Keratinocyte (primary cell): Measurements from ENCODE around the gene PRPF40B. TPM values are rescaled to one million over a fixed set of nuclear protein-coding genes. Genes with fewer than 3 reads are reported as not detected.

Experiments used
- DNase-seq: peaks from one replicate; pipeline ENCODE4 v3.0.0-alpha.2; 2011; ENCODE audit warnings: low read depth, missing footprints, low spot score
- FAIRE-seq: peaks from 2 replicates; lab custom pipeline; 2011; peaks lifted over from hg19 to GRCh38; lab: Jason Lieb, UNC
- H2AFZ ChIP-seq: 2 replicates; pipeline ENCODE4 v1.6.0; 2012; ENCODE audit warnings: low read length, control low read depth, inconsistent platforms; ENCODE audit not compliant: control insufficient read depth
- H3K27ac ChIP-seq: 2 replicates; pipeline ENCODE4 v1.5.1; 2011; ENCODE audit warnings: low read length; ENCODE audit not compliant: control insufficient read depth, insufficient read depth
- H3K27me3 ChIP-seq: 3 replicates; pipeline ENCODE4 v1.6.0; 2011; ENCODE audit warnings: low read length; ENCODE audit not compliant: control insufficient read depth, insufficient read depth; ENCODE audit errors: extremely low read depth
- H3K36me3 ChIP-seq, 2 experiments: 2 replicates in 1 of 2; 3 replicates in 1 of 2; pipeline ENCODE4 v1.5.1; 2011; ENCODE audit warnings: low read length in 2 of 2, mild to moderate bottlenecking in 1 of 2; ENCODE audit not compliant: control insufficient read depth in 2 of 2, insufficient read depth in 2 of 2; ENCODE audit errors: extremely low read depth in 1 of 2
- H3K4me1 ChIP-seq: 3 replicates; pipeline ENCODE4 v1.5.1; 2011; ENCODE audit warnings: low read length; ENCODE audit not compliant: control insufficient read depth, insufficient read depth; ENCODE audit errors: extremely low read depth
- H3K4me2 ChIP-seq: 3 replicates; pipeline ENCODE4 v1.6.0; 2011; ENCODE audit warnings: low read depth, low read length; ENCODE audit not compliant: control insufficient read depth, insufficient read depth; ENCODE audit errors: extremely low read depth
- H3K4me3 ChIP-seq, 3 experiments: fragments of 200-600 bp in 1 of 3; sonication (generic) in 1 of 3; 2 replicates in 2 of 3; 3 replicates in 1 of 3; pipeline ENCODE4 v1.5.1; 2011 to 2016; ENCODE audit warnings: low read length in 3 of 3, mild to moderate bottlenecking in 3 of 3, control low read depth in 2 of 3, inconsistent platforms in 1 of 3, low read depth in 1 of 3, mixed read lengths in 1 of 3, mixed run types in 1 of 3, moderate library complexity in 1 of 3; ENCODE audit not compliant: control insufficient read depth in 2 of 3, insufficient read depth in 2 of 3; ENCODE audit errors: extremely low read depth in 1 of 3
- H3K79me2 ChIP-seq: 2 replicates; pipeline ENCODE4 v1.6.0; 2012; ENCODE audit warnings: low read length; ENCODE audit not compliant: control insufficient read depth, insufficient read depth
- H3K9ac ChIP-seq: 3 replicates; pipeline ENCODE4 v1.6.0; 2011; ENCODE audit warnings: low read length; ENCODE audit not compliant: control insufficient read depth, insufficient read depth; ENCODE audit errors: extremely low read depth
- H3K9me1 ChIP-seq: 3 replicates; pipeline ENCODE4 v1.6.0; 2011; ENCODE audit warnings: low read length; ENCODE audit not compliant: control insufficient read depth, insufficient read depth; ENCODE audit errors: extremely low read depth
- H3K9me3 ChIP-seq: 2 replicates; pipeline ENCODE4 v1.5.1; 2012; ENCODE audit warnings: low read depth, low read length; ENCODE audit not compliant: control insufficient read depth
- H4K20me1 ChIP-seq: 3 replicates; pipeline ENCODE4 v1.6.0; 2011; ENCODE audit warnings: low read length; ENCODE audit not compliant: control insufficient read depth, insufficient read depth; ENCODE audit errors: extremely low read depth
- CTCF ChIP-seq, 3 experiments: IDR thresholded peaks in 1 of 3; conservative IDR thresholded peaks in 1 of 3; optimal IDR thresholded peaks in 1 of 3; 2 replicates in 2 of 3; 3 replicates in 1 of 3; pipeline versions ENCODE3 to v1.5.1; 2011; ENCODE audit warnings: low read length in 3 of 3, mild to moderate bottlenecking in 3 of 3, moderate library complexity in 2 of 3, control low read depth in 1 of 3, inconsistent platforms in 1 of 3; ENCODE audit not compliant: insufficient read depth in 2 of 3; ENCODE audit errors: extremely low read depth in 1 of 3
- EZH2 ChIP-seq: IDR thresholded peaks from one replicate; pipeline ENCODE4 v1.6.1; 2012; ENCODE audit warnings: inconsistent platforms, mild to moderate bottlenecking, low read length, moderate library complexity
- dilution Hi-C: fragments of 300-500 bp; cut with MboI; formaldehyde crosslinking; loops from one replicate; pipeline ENCODE4 v1.7.0; 2020; ENCODE audit warnings: low sequenced_read_pairs; ENCODE audit not compliant: extremely low pct_ligation_motif_present
- polyA plus RNA-seq, 5 experiments: library from polyadenylated mRNA; depleted of rRNA in 3 of 5; stranded (reverse) in 3 of 5; stranded (forward) in 1 of 5; unstranded in 1 of 5; fragments of >200 nt; gene quantifications; 1 replicate in 1 of 5; 2 replicates in 3 of 5; 3 replicates in 1 of 5; pipeline versions ENCODE4 v1.2.1 to v1.2.3, GENCODE V29; 2011 to 2012; ENCODE audit warnings: missing spikeins in 2 of 5, low read depth in 1 of 5, low replicate concordance in 1 of 5

The PRPF40B gene
- polyA plus RNA-seq, 1 donor (not counting 4 experiments of a cell fraction or from before 2014, with no cell fraction given) = 12.7 TPM

DNA sequence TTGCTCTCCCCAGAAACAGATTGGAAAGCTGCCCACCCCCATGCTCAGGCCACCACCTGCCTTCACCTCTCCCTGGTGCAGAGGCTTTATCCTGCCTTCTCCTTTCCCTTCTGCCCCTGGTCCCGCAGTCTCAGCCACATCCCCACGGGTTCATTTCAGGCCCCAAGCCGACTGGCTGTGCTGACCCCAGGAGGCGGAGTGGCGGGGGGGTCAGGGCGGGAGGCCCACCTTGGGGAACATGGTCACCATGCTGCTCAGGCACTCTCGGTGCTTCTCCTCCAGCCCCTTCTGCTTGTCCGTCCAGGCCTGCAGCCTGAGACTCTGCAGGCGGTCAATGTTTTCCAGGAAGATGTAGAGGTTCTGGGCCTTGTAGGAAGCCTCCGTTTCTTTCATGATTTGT is 24.8 kb upstream of the PRPF40B start:
- TF ChIP-seq CTCF (optimal IDR thresholded peaks at IDR 0.05 in 1 of 3, IDR thresholded peaks at IDR 0.05 in 1 of 3, conservative IDR thresholded peaks at IDR 0.05 in 1 of 3; ENCODE audit: extremely low read depth in 1 of 3, insufficient read depth in 2 of 3, low read length in 3 of 3) (no peak), EZH2 (no peak)
- H3K79me2 ChIP-seq = no peaks in the 10 kb centered on the region
- H3K4me2 ChIP-seq = no peak overlapping the region
- FAIRE-seq = no peak
- no peak for DNase-seq
- H2AFZ ChIP-seq = no peak overlapping the region
- H3K4me1 ChIP-seq = no peaks in the 10 kb centered on the region
- no peak overlapping the region for H3K4me3 ChIP-seq
- H3K27me3 ChIP-seq = no peaks in the 10 kb centered on the region
- H4K20me1 ChIP-seq = no peaks in the 10 kb centered on the region
- H3K9me1 ChIP-seq = no peaks in the 10 kb centered on the region
- H3K36me3 ChIP-seq = peaks cover 0 to 3% of the 10 kb centered on the region in 2 experiments
- dilution Hi-C loops = no loop called here
- H3K9me3 ChIP-seq = no peaks in the 10 kb centered on the region
- H3K9ac ChIP-seq = no peak overlapping the region
- H3K27ac ChIP-seq = no peak overlapping the region

DNA sequence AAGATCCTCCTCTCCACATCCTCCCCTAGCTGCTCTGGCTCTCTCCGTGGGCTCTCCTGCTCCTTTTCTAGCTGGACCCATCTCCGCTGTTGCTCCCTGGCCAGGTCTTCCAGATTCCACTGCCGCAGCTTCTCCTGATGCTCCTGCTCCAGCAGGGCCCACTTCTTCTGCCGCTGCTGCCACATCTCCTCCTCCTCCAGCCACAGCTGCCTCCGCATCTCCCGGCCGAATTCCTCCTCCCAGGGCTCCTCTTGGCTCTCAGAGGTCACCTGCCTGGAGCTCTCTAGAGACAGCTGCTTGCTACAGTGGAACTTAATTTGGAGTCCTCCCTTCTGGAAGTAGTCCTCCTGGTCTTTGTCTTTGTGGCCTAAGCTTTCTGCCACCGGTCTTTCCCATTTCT is 23.4 kb upstream of the PRPF40B start:
- no peaks in the 10 kb centered on the region for H3K79me2 ChIP-seq
- H3K36me3 ChIP-seq = peaks cover 0 to 3% of the 10 kb centered on the region in 2 experiments
- H2AFZ ChIP-seq = no peak overlapping the region
- H3K4me1 ChIP-seq = no peaks in the 10 kb centered on the region
- TF ChIP-seq EZH2 (no peak), CTCF (optimal IDR thresholded peaks at IDR 0.05 in 1 of 3, IDR thresholded peaks at IDR 0.05 in 1 of 3, conservative IDR thresholded peaks at IDR 0.05 in 1 of 3; ENCODE audit: extremely low read depth in 1 of 3, insufficient read depth in 2 of 3, low read length in 3 of 3) (no peak)
- H4K20me1 ChIP-seq = no peaks in the 10 kb centered on the region
- H3K9ac ChIP-seq = no peak overlapping the region
- DNase-seq (no peak), FAIRE-seq (no peak)
- no peaks in the 10 kb centered on the region for H3K9me3 ChIP-seq
- no peaks in the 10 kb centered on the region for H3K9me1 ChIP-seq
- dilution Hi-C loops = no loop called here
- no peak overlapping the region for H3K4me3 ChIP-seq
- no peaks in the 10 kb centered on the region for H3K27me3 ChIP-seq
- H3K27ac ChIP-seq = no peak overlapping the region
- no peak overlapping the region for H3K4me2 ChIP-seq
